Fibroblast of pulmonary artery (primary cell): ENCODE data around the gene ARHGAP22.

Source experiments
- DNase-seq: peaks from one replicate; pipeline ENCODE4 v3.0.0-alpha.2; 2010; ENCODE audit warnings: low read depth
- H3K4me3 ChIP-seq: replicated peaks from 2 replicates; pipeline ENCODE4 v1.5.1; 2011; ENCODE audit warnings: low read depth, mild to moderate bottlenecking, control low read depth, low read length, moderate library complexity
- CTCF ChIP-seq: IDR thresholded peaks from 2 replicates; pipeline ENCODE4 v1.5.1; 2011; ENCODE audit warnings: mild to moderate bottlenecking, control low read depth, low read length, inconsistent platforms; ENCODE audit errors: missing control alignments

Gene ARHGAP22

DNA sequence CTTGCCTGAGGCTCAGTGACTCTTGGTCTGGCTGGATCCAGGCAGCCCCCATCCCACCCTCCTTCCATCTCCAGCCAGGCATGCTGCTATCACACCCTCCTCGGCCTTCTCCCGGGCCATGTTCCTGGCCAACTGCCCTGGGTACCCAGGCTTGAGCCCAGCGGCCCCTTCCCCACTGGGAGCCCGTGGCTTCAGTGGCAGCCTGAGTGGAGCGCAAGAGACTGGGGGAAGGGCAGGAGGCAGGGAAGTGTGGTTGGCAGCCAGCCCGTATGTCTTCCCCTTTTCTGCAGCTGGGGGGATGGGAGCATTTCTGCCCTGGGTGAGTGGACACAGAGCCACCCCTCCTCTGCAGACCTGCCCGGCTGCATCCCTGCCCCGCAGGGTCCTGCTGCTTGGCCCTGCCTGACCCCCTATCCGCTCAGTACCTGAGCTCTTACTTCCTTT lies 148.5 kb downstream of the ARHGAP22 start:
- DNase-seq, result peak; percentile 54
- TF ChIP-seq CTCF, result no peak
- no peak overlapping the region for H3K4me3 ChIP-seq

DNA sequence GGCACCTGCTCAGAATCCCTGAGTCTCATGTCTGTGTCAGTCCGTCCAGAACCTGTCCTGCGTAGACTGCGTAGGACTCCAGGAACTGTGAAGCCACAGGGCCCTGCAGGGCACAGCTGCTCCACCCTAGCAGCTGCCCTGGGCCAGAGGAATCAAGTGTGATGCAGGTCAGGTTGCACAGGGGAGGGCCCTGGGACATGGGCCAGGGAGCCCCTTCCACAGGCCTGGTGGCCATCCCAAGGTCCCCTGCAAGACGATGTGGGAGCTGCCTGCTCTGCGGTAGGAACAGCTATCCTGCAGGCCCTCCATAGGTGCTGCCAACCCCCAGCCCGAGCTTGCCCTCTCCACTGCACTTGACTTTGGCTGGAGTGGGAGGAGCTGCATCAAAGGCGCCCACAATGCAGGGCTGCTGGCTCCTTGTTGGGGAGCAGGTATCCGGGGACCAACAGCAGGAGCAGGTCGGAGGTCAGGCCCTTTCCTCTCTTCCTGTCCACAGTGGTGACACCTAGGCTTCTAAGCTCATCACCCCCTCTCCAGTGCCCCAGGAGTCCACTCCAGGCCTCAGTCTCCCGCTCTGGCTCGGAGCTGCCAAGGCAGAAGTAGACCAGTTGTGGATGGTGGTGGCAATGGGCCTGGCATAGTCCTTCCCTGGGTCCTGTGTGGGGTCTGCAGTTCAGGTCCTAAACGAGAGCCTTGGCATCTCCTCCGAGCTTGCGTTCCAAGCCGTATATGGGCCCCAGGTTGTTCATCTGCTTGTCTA lies 149.3 kb downstream of the ARHGAP22 start:
- no peak for TF ChIP-seq CTCF
- no peak for DNase-seq
- no peak overlapping the region for H3K4me3 ChIP-seq

- H3K4me3 ChIP-seq, result no peak overlapping the region
- DNase-seq, result no peak
- TF ChIP-seq CTCF, result no peak
These were observed 149.8 kb downstream of the ARHGAP22 start for GRCh38 chr10:48455055-48455391.

- no peak for TF ChIP-seq CTCF
- no peak overlapping the region for H3K4me3 ChIP-seq
- no peak for DNase-seq
These were observed 150.4 kb downstream of the ARHGAP22 start for GRCh38 chr10:48454302-48455054.

GRCh38 chr10:48453451-48454301 lies 151.2 kb downstream of the ARHGAP22 start:
- H3K4me3 ChIP-seq, result no peak overlapping the region
- no peak for DNase-seq
- TF ChIP-seq CTCF, result no peak

DNA sequence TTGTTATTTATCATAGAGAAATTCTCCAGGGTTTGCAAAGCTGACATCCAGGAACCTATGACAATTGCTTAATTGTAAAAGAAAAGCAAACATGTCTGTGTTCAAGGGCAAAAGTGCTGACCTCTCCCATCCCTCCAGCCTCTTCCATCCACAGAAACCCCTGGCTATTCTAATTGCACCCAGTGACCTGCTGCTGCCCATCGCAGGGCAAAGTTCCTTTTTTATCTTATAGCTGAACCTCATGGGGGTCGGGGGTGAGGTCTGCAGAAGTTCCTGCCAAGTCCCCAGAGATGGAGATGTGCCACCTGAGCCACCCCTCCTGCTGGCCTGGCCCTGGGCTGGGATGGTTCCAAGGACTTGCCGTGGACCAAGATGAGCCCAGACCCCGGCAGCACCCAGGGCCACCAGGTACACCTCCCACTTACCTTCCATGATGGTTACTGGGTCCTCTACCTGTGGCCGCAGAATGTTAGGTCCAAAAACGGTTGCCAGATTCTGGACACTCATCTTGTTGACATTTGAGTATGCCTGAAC lies 151.9 kb downstream of the ARHGAP22 start:
- no peak for DNase-seq
- H3K4me3 ChIP-seq, result no peak overlapping the region
- no peak for TF ChIP-seq CTCF
